Smooth muscle cell (in vitro differentiated cells): ENCODE results near the gene ARHGEF19. TPM values are rescaled to one million over a fixed set of nuclear protein-coding genes. Genes with fewer than 3 reads are reported as not detected.
"Not testable (repeated sequence)": the region's sequence is repeated elsewhere in the genome, so short reads cannot be mapped to it uniquely, and the experiment has no call there.

Experiments used
- DNase-seq: peaks from one replicate; lab custom pipeline; 2025; ENCODE audit not compliant: unreplicated experiment; lab: John Stamatoyannopoulos, UW
- H2AFZ ChIP-seq: fragments of 200-600 bp; sonication (generic); 2 replicates; pipeline ENCODE4 v1.6.0; 2016; ENCODE audit warnings: antibody characterized with exemption, low read depth, mild to moderate bottlenecking
- H3F3A ChIP-seq: fragments of 200-600 bp; sonication (generic); 2 replicates; pipeline ENCODE4 v1.6.0; 2017; ENCODE audit warnings: antibody characterized with exemption, low read depth
- H3K27ac ChIP-seq: fragments of 200-600 bp; sonication (generic); 2 replicates; pipeline ENCODE4 v1.5.1; 2016; ENCODE audit warnings: low read depth, mild to moderate bottlenecking
- H3K27me3 ChIP-seq: fragments of 200-600 bp; sonication (generic); 2 replicates; pipeline ENCODE4 v1.6.1; 2016; ENCODE audit warnings: low read depth, mild to moderate bottlenecking
- H3K36me3 ChIP-seq: fragments of 200-600 bp; sonication (generic); 2 replicates; pipeline ENCODE4 v1.5.1; 2016; ENCODE audit warnings: low read depth
- H3K4me1 ChIP-seq: fragments of 200-600 bp; sonication (generic); 2 replicates; pipeline ENCODE4 v1.5.1; 2016; ENCODE audit warnings: low read depth
- H3K4me2 ChIP-seq: fragments of 200-600 bp; sonication (generic); 2 replicates; pipeline ENCODE4 v1.6.0; 2016; ENCODE audit warnings: mild to moderate bottlenecking
- H3K4me3 ChIP-seq: fragments of 200-600 bp; sonication (generic); 2 replicates; pipeline ENCODE4 v1.5.1; 2016; ENCODE audit warnings: mild to moderate bottlenecking
- H3K79me2 ChIP-seq: fragments of 200-600 bp; sonication (generic); 2 replicates; pipeline ENCODE4 v1.6.0; 2016; ENCODE audit warnings: low read depth, mild to moderate bottlenecking
- H3K9ac ChIP-seq: fragments of 200-600 bp; sonication (generic); 2 replicates; pipeline ENCODE4 v1.6.0; 2016; ENCODE audit warnings: low read depth
- H3K9me3 ChIP-seq: fragments of 200-600 bp; sonication (generic); replicated peaks from 2 replicates; pipeline ENCODE4 v1.5.1; 2016; ENCODE audit warnings: low read depth
- H4K20me1 ChIP-seq: fragments of 200-600 bp; sonication (generic); 2 replicates; pipeline ENCODE4 v1.6.0; 2016; ENCODE audit warnings: low read depth
- CTCF ChIP-seq: fragments of 200-600 bp; sonication (generic); IDR thresholded peaks from 2 replicates; pipeline ENCODE4 v1.5.1; 2017; ENCODE audit warnings: borderline replicate concordance, mild to moderate bottlenecking, antibody characterized with exemption; ENCODE audit not compliant: insufficient read depth, poor library complexity, severe bottlenecking
- WGBS: methylation state at CpG from one replicate; pipeline ENCODE4 v1.1.7; 2016; ENCODE audit warnings: low lambda C conversion rate; 5-methylcytosine and 5-hydroxymethylcytosine counted together
- polyA plus RNA-seq: library from polyadenylated mRNA; unstranded; fragments of >200 nt; fragmentation: Nextera tagmentation; extraction: Ambion mirVana; gene quantifications from 2 replicates; pipeline ENCODE4 v1.2.1, GENCODE V29; 2016
- total RNA-seq: library from RNA; depleted of rRNA; stranded (reverse); fragments of >200 nt; gene quantifications from 2 replicates; pipeline ENCODE4 v1.2.3, GENCODE V29; 2014

Gene ARHGEF19
- total and polyA plus RNA-seq, 2 experiments from 2014 or later = 32.1 to 45.9 TPM

GRCh38 chr1:16217061-16217785 is 4.8 kb upstream of the ARHGEF19 start:
- no peaks in the 10 kb centered on the region for H3K79me2 ChIP-seq
- no peaks in the 10 kb centered on the region for H4K20me1 ChIP-seq
- 5% methylated on average over 38 of the region's 46 CpGs for WGBS
- DNase-seq = peak; percentile 91
- H3K4me3 ChIP-seq = peak overlapping the region; percentile 49
- no peak overlapping the region for H3K9ac ChIP-seq
- H2AFZ ChIP-seq = no peak overlapping the region
- no peak overlapping the region for H3K27ac ChIP-seq
- peak overlapping the region; percentile 85 for H3K4me2 ChIP-seq
- H3F3A ChIP-seq = no peaks in the 10 kb centered on the region
- H3K27me3 ChIP-seq = no peaks in the 10 kb centered on the region
- no peak for TF ChIP-seq CTCF
- no peaks in the 10 kb centered on the region for H3K4me1 ChIP-seq
- H3K9me3 ChIP-seq = no peaks in the 10 kb centered on the region
- H3K36me3 ChIP-seq = no peaks in the 10 kb centered on the region

DNA sequence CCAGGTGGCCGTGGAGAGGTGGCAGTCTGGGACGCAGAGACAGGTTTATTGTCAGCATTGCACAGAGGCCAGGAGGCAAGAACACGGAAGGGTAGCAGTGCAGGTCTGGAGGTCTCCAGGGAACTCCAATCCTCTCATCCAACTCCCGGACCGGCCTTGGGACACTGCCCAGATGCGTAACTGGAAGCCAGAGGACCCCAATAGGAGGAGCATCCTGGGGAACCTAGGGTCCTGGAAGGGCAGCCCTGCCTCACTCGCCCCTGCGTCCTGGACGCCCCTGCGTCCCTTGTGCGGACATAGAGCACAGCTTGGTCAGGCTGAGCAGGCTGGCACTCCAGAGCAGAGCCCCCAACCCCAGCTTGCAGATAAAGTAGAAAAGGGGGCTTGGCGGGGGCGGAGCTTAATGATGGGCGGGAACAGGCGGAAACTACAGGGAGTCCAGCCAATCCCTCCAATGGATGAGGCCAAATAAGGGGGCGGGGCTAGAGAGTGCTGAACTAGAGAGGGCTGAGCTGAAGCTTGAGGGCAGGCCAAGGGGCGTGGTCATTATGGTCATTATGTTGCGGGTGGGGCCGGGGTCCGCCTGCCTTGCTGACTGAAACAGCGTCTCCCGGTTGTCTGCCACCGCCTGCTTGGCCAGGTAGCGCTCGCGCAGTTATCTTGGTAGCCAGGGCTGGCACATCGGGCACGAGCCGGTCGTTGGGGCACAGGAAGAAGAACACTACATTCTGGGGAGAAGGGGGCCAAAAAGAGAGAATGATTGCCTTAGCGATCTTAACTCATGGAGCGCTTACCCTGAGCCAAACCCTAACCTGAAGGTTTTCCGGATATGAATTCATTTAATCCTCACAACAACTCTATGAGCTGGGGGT is 3.7 kb upstream of the ARHGEF19 start:
- H3K36me3 ChIP-seq = no peaks in the 10 kb centered on the region
- H3K4me2 ChIP-seq = peak overlapping the region; percentile 85
- H3K27me3 ChIP-seq = no peaks in the 10 kb centered on the region
- WGBS = 22% methylated on average over 30 of the region's 33 CpGs
- TF ChIP-seq CTCF = no peak
- no peaks in the 10 kb centered on the region for H4K20me1 ChIP-seq
- H3K4me1 ChIP-seq = no peaks in the 10 kb centered on the region
- H3K9me3 ChIP-seq = no peaks in the 10 kb centered on the region
- H3K27ac ChIP-seq = no peak overlapping the region
- DNase-seq = peak; percentile 57
- H2AFZ ChIP-seq = peak overlapping the region; percentile 26
- H3K9ac ChIP-seq = no peak overlapping the region
- H3K4me3 ChIP-seq = peak overlapping the region; percentile 49
- no peaks in the 10 kb centered on the region for H3F3A ChIP-seq
- H3K79me2 ChIP-seq = no peaks in the 10 kb centered on the region

DNA sequence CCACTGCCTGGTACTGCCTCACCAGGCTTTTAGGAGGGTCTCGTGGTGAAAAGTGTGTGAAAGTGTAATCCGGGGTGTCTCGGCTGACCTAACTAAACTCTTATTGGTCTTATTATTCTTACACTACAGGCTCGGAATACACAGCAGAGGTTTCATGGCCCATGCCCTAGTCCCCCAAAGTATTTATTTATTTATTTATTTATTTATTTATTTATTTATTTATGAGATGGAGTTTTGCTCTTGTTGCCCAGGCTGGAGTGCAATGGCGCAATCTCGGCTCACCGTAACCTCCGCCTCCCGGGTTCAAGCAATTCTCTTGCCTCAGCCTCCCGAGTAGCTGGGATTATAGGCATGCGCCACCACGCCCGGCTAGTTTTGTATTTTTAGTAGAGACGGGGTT is 2.8 kb upstream of the ARHGEF19 start:
- H3K27ac ChIP-seq, H4K20me1 ChIP-seq, H3K4me1 ChIP-seq, H3F3A ChIP-seq, H3K9me3 ChIP-seq, H3K4me2 ChIP-seq, H3K36me3 ChIP-seq, H3K27me3 ChIP-seq, H3K79me2 ChIP-seq, DNase-seq, H3K4me3 ChIP-seq, H2AFZ ChIP-seq, H3K9ac ChIP-seq: not testable (repeated sequence)
- 99% methylated on average over 14 of the region's 14 CpGs for WGBS

- not testable (repeated sequence) for H3K27ac ChIP-seq, H3K36me3 ChIP-seq, DNase-seq, H4K20me1 ChIP-seq, H2AFZ ChIP-seq, H3K27me3 ChIP-seq, H3K9ac ChIP-seq, H3K9me3 ChIP-seq, H3F3A ChIP-seq, H3K79me2 ChIP-seq, H3K4me3 ChIP-seq, H3K4me2 ChIP-seq
- H3K4me1 ChIP-seq = peaks cover 10% of the 10 kb centered on the region
- 96% methylated on average over 3 of the region's 3 CpGs for WGBS
These were observed 1.1 kb upstream of the ARHGEF19 start for GRCh38 chr1:16213544-16213943.
